Muscle of leg (tissue), 11 donors: ENCODE measurements around the gene SHFL. TPM values are rescaled to one million over a fixed set of nuclear protein-coding genes. Genes with fewer than 3 reads are reported as not detected.

Source experiments
- DNase-seq: peaks from one replicate; pipeline ENCODE4 v3.0.0; 2013
- H3K27ac ChIP-seq: one replicate; pipeline ENCODE4 v1.5.1; 2013; ENCODE audit warnings: mild to moderate bottlenecking, low read length, control low read depth
- H3K27me3 ChIP-seq: one replicate; pipeline ENCODE4 v1.6.1; 2013; ENCODE audit warnings: low read length; ENCODE audit not compliant: control insufficient read depth, insufficient read depth
- H3K36me3 ChIP-seq: one replicate; pipeline ENCODE4 v1.6.1; 2013; ENCODE audit warnings: low read length; ENCODE audit not compliant: control insufficient read depth, insufficient read depth
- H3K4me1 ChIP-seq: one replicate; pipeline ENCODE4 v1.6.1; 2013; ENCODE audit warnings: low read length; ENCODE audit not compliant: control insufficient read depth, insufficient read depth
- H3K4me3 ChIP-seq: one replicate; pipeline ENCODE4 v1.5.1; 2013; ENCODE audit warnings: low read length, control low read depth
- H3K9me3 ChIP-seq: replicated peaks from 2 replicates; pipeline ENCODE4 v1.6.1; 2013; ENCODE audit warnings: low read depth, low read length; ENCODE audit not compliant: control insufficient read depth
- WGBS: methylation state at CpG from one replicate; pipeline ENCODE4 v1.1.5; 2013; ENCODE audit warnings: missing lambda C conversion rate; ENCODE audit not compliant: insufficient coverage; 5-methylcytosine and 5-hydroxymethylcytosine counted together
- polyA plus RNA-seq, 8 donors: library from polyadenylated mRNA; unstranded; fragments of 120-200 nt; gene quantifications; one replicate each; pipeline versions ENCODE4 v1.2.1 to v1.2.3, GENCODE V29; 2013; ENCODE audit warnings: inconsistent platforms in 1 of 8, low replicate concordance in 1 of 8; ENCODE audit not compliant: insufficient read length in 8 of 8, insufficient read depth in 1 of 8
- total RNA-seq: library from RNA; stranded (reverse); fragments of 120-200 nt; gene quantifications from one replicate; pipeline ENCODE4 v1.2.4, GENCODE V29; 2013

Gene SHFL
- total and polyA plus RNA-seq, 9 donors = 8.7 to 13.9 (median 10.5) TPM

GRCh38 chr19:10141479-10141878, 55.4 kb downstream of the SHFL start:
- Histone ChIP-seq H3K4me1 (no peaks in the 10 kb centered on the region), H3K27ac (no peak overlapping the region), H3K4me3 (no peak overlapping the region), H3K36me3 (peaks cover 95% of the 10 kb centered on the region), H3K9me3 (no peaks in the 10 kb centered on the region), H3K27me3 (no peaks in the 10 kb centered on the region)
- WGBS = 92% methylated on average over 13 of the region's 13 CpGs
- no peak for DNase-seq

- Histone ChIP-seq H3K36me3 (peaks cover 98% of the 10 kb centered on the region), H3K4me3 (no peak overlapping the region), H3K27me3 (no peaks in the 10 kb centered on the region), H3K9me3 (no peaks in the 10 kb centered on the region), H3K4me1 (no peaks in the 10 kb centered on the region), H3K27ac (no peak overlapping the region)
- 98% methylated on average over 11 of the region's 18 CpGs for WGBS
- DNase-seq = no peak
Measured at GRCh38 chr19:10141973-10142372, 55.9 kb downstream of the SHFL start.

Other genes with a start within 250 kb of the SHFL start
- 13.1 TPM for gene OLFM2, start 149.8 kb upstream of the SHFL start, total RNA-seq
- gene OLFM2, start 149.8 kb upstream of the SHFL start, polyA plus RNA-seq = 10 to 100 TPM; 17.3 to 52.0 (median 33.4) TPM
- gene COL5A3, start 75.8 kb upstream of the SHFL start, total RNA-seq = 42.0 TPM
- gene COL5A3, start 75.8 kb upstream of the SHFL start, polyA plus RNA-seq = 100 to 1,000 TPM in 1 of 8 donors, 10 to 100 TPM in 7; 71.5 to 122 (median 89.8) TPM
- gene RDH8, start 72.8 kb upstream of the SHFL start, total RNA-seq = not detected
- not detected for gene RDH8, start 72.8 kb upstream of the SHFL start, polyA plus RNA-seq
- gene ANGPTL6, start 16.4 kb downstream of the SHFL start, total RNA-seq = 19.6 TPM
- gene ANGPTL6, start 16.4 kb downstream of the SHFL start, polyA plus RNA-seq = 10 to 100 TPM in 3 of 8 donors, 1 to 10 TPM in 5; 2.4 to 23.7 (median 6.9) TPM
- 17.6 TPM for gene PPAN, start 20.0 kb downstream of the SHFL start, total RNA-seq
- gene PPAN, start 20.0 kb downstream of the SHFL start, polyA plus RNA-seq = 10 to 100 TPM; 24.0 to 32.7 (median 30.2) TPM
- 2.7 TPM for gene P2RY11, start 25.4 kb downstream of the SHFL start, total RNA-seq
- gene P2RY11, start 25.4 kb downstream of the SHFL start, polyA plus RNA-seq = 10 to 100 TPM in 4 of 8 donors, 1 to 10 TPM in 4; 7.0 to 14.2 (median 10.8) TPM
- gene EIF3G, start 33.6 kb downstream of the SHFL start, total RNA-seq = 299 TPM
- 100 to 1,000 TPM; 235 to 276 (median 256) TPM for gene EIF3G, start 33.6 kb downstream of the SHFL start, polyA plus RNA-seq
- 28.3 TPM for gene DNMT1, start 108.6 kb downstream of the SHFL start, total RNA-seq
- gene DNMT1, start 108.6 kb downstream of the SHFL start, polyA plus RNA-seq = 10 to 100 TPM; 58.4 to 83.7 (median 71.9) TPM
- gene S1PR2, start 145.0 kb downstream of the SHFL start, total RNA-seq = 11.2 TPM
- gene S1PR2, start 145.0 kb downstream of the SHFL start, polyA plus RNA-seq = 10 to 100 TPM in 7 of 8 donors, 1 to 10 TPM in 1; 9.3 to 18.8 (median 12.8) TPM
- 23.5 TPM for gene MRPL4, start 165.9 kb downstream of the SHFL start, total RNA-seq
- 10 to 100 TPM; 29.4 to 37.8 (median 34.5) TPM for gene MRPL4, start 165.9 kb downstream of the SHFL start, polyA plus RNA-seq
- 4.7 TPM for gene ICAM1, start 184.8 kb downstream of the SHFL start, total RNA-seq
- gene ICAM1, start 184.8 kb downstream of the SHFL start, polyA plus RNA-seq = 10 to 100 TPM in 1 of 8 donors, 1 to 10 TPM in 7; 7.1 to 10.1 (median 8.3) TPM
- gene ICAM4, start 200.6 kb downstream of the SHFL start, total RNA-seq = 0.35 TPM
- 1 to 10 TPM in 1 of 8 donors, under 1 TPM in 7; 0.36 to 1.2 (median 0.49) TPM for gene ICAM4, start 200.6 kb downstream of the SHFL start, polyA plus RNA-seq
- gene ICAM5, start 203.6 kb downstream of the SHFL start, total RNA-seq = not detected
- under 1 TPM in 6 of 8 donors, not detected in 2; 0.04 to 0.61 (median 0.13) TPM for gene ICAM5, start 203.6 kb downstream of the SHFL start, polyA plus RNA-seq
- 4.4 TPM for gene ZGLP1, start 223.5 kb downstream of the SHFL start, total RNA-seq
- 1 to 10 TPM; 1.9 to 5.6 (median 3.3) TPM for gene ZGLP1, start 223.5 kb downstream of the SHFL start, polyA plus RNA-seq
- gene FDX2, start 229.7 kb downstream of the SHFL start, total RNA-seq = 21.6 TPM
- 10 to 100 TPM; 16.9 to 20.0 (median 18.8) TPM for gene FDX2, start 229.7 kb downstream of the SHFL start, polyA plus RNA-seq
- gene RAVER1, start 247.2 kb downstream of the SHFL start, total RNA-seq = 4.4 TPM
- 10 to 100 TPM; 11.3 to 21.7 (median 17.6) TPM for gene RAVER1, start 247.2 kb downstream of the SHFL start, polyA plus RNA-seq